Occipital lobe (tissue), 2 donors: ENCODE results near the gene SEMA6A. TPM values are rescaled to one million over a fixed set of nuclear protein-coding genes. Genes with fewer than 3 reads are reported as not detected.

ENCODE experiments used
- DNase-seq: peaks from one replicate; lab custom pipeline; 2025; lab: John Stamatoyannopoulos, UW
- total RNA-seq: library from RNA; depleted of rRNA; stranded (reverse); fragments of >200 nt; gene quantifications from one replicate; pipeline ENCODE4 v1.2.3, GENCODE V29; 2014

SEMA6A gene
- total RNA-seq, 1 donor from 2014 or later: 24.2 TPM

GRCh38 chr5:116577064-116577788 lies 2.6 kb upstream of the SEMA6A start:
- DNase-seq: no peak

GRCh38 chr5:116576053-116576713 lies 1.6 kb upstream of the SEMA6A start:
- DNase-seq: peak; percentile 21

- DNase-seq: no peak
These were observed 866 bp upstream of the SEMA6A start for GRCh38 chr5:116575326-116576052.

GRCh38 chr5:116573702-116574366 lies 789 bp downstream of the SEMA6A start:
- peak; percentile 52 for DNase-seq

- peak; percentile 52 for DNase-seq
These were observed 1.3 kb downstream of the SEMA6A start for GRCh38 chr5:116573279-116573701.

GRCh38 chr5:116572350-116573278 lies 2.0 kb downstream of the SEMA6A start:
- peak; percentile 48 for DNase-seq

GRCh38 chr5:116571568-116572349 lies 2.9 kb downstream of the SEMA6A start:
- DNase-seq: no peak

- DNase-seq: no peak
These were observed 4.6 kb downstream of the SEMA6A start for GRCh38 chr5:116569999-116570398.

- no peak for DNase-seq
These were observed 7.5 kb downstream of the SEMA6A start for GRCh38 chr5:116567106-116567505.

GRCh38 chr5:116566251-116566650 lies 8.4 kb downstream of the SEMA6A start:
- no peak for DNase-seq

- DNase-seq: no peak
These were observed 9.7 kb downstream of the SEMA6A start for GRCh38 chr5:116564756-116565490.

- no peak for DNase-seq
These were observed 10.3 kb downstream of the SEMA6A start for GRCh38 chr5:116564312-116564711.

- DNase-seq: no peak
These were observed 10.8 kb downstream of the SEMA6A start for GRCh38 chr5:116563736-116564308.

- no peak for DNase-seq
These were observed 12.0 kb downstream of the SEMA6A start for GRCh38 chr5:116562669-116563068.

GRCh38 chr5:116561658-116562057 lies 13.0 kb downstream of the SEMA6A start:
- no peak for DNase-seq

- DNase-seq: no peak
These were observed 14.9 kb downstream of the SEMA6A start for GRCh38 chr5:116559673-116560164.

- DNase-seq: no peak
These were observed 15.4 kb downstream of the SEMA6A start for GRCh38 chr5:116559239-116559638.

GRCh38 chr5:116557669-116558271 lies 16.9 kb downstream of the SEMA6A start:
- no peak for DNase-seq
